ENCODE data around the gene GJA8.

DNA sequence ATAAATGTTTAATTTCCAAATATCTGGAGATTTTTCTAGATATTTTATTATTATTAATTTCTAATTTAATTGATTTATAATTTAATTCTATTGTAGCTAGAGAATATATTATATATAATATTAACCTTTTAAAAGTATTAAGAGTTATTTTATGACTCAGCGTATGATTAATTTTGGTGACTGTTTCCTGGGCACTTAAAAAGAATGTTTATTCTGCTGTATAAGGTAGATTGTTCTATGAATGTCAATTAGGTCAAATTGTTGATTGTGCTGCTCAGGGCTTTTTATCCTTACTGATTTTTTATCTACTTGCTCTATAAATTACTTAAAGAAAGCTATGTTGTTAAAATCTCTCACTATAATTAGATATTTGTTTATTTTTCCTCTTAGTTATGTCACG lies 20.1 kb upstream of the GJA8 start:
- no peak for TF ChIP-seq EZH2 (IDR thresholded peaks at IDR 0.05; ENCODE audit: borderline replicate concordance)
- TF ChIP-seq, protein P1, sequence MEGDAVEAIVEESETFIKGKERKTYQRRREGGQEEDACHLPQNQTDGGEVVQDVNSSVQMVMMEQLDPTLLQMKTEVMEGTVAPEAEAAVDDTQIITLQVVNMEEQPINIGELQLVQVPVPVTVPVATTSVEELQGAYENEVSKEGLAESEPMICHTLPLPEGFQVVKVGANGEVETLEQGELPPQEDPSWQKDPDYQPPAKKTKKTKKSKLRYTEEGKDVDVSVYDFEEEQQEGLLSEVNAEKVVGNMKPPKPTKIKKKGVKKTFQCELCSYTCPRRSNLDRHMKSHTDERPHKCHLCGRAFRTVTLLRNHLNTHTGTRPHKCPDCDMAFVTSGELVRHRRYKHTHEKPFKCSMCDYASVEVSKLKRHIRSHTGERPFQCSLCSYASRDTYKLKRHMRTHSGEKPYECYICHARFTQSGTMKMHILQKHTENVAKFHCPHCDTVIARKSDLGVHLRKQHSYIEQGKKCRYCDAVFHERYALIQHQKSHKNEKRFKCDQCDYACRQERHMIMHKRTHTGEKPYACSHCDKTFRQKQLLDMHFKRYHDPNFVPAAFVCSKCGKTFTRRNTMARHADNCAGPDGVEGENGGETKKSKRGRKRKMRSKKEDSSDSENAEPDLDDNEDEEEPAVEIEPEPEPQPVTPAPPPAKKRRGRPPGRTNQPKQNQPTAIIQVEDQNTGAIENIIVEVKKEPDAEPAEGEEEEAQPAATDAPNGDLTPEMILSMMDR (IDR thresholded peaks at IDR 0.05; ENCODE audit: poor library complexity): no peak
